GM13976 (cell line): ENCODE results near the gene TIMM22.
"Not testable (repeated sequence)": the region's sequence is repeated elsewhere in the genome, so short reads cannot be mapped to it uniquely, and the experiment has no call there.

ENCODE experiments used
- DNase-seq: peaks from one replicate; pipeline ENCODE4 v3.0.0; 2012; ENCODE audit warnings: low spot score
- in situ Hi-C: fragments of 300-500 bp; cut with MboI; formaldehyde crosslinking; loops from one replicate; pipeline ENCODE4 v1.12.0; 2022; ENCODE audit warnings: low sequenced_read_pairs, mixed read lengths, inconsistent platforms; ENCODE audit not compliant: unreplicated experiment
- TF ChIP-seq, protein P1 (sequence below): IDR thresholded peaks from 2 replicates; pipeline ENCODE4 v1.5.1; 2012; ENCODE audit warnings: borderline replicate concordance, mild to moderate bottlenecking; ENCODE audit not compliant: insufficient read depth; ENCODE audit errors: extremely low read depth, missing control alignments, control extremely low read depth

The TIMM22 gene

DNA sequence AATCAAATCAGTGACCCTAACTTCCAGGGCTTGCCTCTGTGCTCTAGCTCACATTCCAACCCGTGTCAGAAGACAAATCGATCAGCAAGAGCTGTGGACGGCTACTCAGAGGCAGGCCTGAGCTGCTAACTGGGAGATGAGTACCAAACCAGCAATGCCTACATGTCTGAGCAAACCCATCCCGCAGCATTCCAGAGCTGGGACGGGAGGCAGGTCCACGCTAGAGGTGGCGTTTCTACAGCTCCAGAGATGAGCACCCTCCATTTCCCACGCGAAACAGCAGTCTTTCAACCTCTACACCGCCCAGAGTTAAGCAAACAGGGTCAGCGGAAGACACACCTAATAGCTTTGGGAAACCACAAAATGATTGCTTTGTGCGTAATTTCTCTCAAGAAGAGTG lies 23.9 kb upstream of the TIMM22 start:
- no peak for DNase-seq
- in situ Hi-C loops, result no loop called here
- TF ChIP-seq, protein P1, sequence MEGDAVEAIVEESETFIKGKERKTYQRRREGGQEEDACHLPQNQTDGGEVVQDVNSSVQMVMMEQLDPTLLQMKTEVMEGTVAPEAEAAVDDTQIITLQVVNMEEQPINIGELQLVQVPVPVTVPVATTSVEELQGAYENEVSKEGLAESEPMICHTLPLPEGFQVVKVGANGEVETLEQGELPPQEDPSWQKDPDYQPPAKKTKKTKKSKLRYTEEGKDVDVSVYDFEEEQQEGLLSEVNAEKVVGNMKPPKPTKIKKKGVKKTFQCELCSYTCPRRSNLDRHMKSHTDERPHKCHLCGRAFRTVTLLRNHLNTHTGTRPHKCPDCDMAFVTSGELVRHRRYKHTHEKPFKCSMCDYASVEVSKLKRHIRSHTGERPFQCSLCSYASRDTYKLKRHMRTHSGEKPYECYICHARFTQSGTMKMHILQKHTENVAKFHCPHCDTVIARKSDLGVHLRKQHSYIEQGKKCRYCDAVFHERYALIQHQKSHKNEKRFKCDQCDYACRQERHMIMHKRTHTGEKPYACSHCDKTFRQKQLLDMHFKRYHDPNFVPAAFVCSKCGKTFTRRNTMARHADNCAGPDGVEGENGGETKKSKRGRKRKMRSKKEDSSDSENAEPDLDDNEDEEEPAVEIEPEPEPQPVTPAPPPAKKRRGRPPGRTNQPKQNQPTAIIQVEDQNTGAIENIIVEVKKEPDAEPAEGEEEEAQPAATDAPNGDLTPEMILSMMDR, result no peak

DNA sequence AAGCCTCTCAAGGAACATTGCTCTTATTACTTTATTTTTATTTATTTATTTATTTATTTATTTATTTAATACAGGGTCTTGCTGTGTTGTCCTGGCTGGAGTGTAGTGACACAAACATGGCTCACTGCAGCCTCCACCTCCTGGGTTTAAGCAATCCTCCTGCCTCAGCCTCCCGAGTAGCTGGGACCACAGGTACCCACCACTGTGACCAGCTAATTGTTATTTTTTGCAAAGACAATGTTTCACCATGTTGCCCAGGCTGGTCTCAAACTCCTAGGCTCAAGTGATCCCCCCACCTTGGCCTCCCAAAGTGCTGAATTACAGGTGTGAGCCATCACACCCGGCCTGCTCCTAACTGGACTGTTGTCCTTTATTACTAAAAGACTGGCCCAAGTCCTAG lies 22.2 kb upstream of the TIMM22 start:
- DNase-seq, in situ Hi-C loops: not testable (repeated sequence)

DNA sequence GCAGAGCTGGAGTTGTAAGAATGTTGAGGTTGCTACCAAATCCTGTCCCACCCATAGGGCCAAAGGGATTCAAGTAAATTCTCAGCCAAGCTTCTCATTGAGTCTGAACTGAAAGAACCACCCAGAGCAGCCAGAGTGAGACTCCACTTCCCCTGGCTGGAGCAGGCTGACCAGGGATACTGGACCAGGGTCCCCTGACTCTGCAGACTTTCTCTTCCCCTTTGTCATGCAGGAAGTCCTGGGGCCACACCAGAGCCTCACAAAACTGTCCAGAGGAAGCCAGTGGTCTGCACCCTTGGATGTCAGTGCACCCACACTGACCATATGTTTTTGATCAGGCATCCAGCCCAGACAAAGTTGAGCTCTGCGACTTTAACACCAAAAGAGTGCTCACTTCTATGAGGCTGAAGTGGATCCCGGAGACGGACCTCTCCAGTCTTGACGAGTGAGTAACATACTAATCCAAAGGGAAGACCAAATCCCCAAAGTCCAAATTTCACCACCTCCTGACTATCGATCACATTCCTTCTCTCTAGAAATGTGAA lies 21.5 kb upstream of the TIMM22 start:
- TF ChIP-seq, protein P1, result no peak
- DNase-seq, result no peak
- in situ Hi-C loops, result no loop called here

DNA sequence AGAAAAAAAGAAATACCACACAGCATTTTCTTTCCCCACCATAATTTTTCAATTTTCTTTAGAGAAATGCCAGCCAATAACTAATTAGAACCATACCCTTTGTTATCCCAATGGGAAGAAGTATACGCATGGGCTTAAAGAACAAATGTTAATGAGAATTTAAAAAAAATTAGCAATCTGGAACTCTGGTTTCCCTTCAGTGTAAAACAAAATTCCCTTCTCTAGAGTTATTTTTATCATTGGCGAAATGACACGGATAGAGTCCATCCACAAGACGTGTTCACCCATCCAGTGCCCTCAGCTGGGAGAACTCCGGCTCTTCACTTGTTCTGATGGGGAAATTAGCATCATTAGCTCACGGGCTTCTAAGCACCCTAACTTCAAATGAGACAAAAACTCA lies 20.6 kb upstream of the TIMM22 start:
- TF ChIP-seq, protein P1, result no peak

DNA sequence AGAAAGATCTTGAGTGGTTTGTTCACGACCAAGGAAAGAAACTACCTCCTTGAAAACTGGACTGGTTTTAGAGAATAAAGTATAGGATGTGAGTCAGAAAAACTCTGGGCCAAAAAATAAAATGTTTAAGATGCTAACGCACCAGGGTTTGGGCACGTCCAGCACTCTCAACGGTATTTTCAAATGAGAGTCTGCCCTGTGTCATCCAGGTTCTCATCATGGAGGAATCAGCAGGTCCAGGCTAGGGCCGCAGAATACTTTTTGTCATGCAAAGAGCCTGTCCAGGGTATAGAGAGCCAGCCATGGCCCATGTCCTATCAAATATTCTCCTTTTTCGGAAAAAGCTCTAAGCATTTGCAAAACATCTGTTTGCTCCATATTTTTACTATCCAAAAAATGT lies 19.8 kb upstream of the TIMM22 start:
- no peak for DNase-seq
- TF ChIP-seq, protein P1, result no peak
- in situ Hi-C loops, result no loop called here

More for the DNA sequence above, 20.6 kb upstream of the TIMM22 start:
- no peak for DNase-seq
- in situ Hi-C loops, result no loop called here

DNA sequence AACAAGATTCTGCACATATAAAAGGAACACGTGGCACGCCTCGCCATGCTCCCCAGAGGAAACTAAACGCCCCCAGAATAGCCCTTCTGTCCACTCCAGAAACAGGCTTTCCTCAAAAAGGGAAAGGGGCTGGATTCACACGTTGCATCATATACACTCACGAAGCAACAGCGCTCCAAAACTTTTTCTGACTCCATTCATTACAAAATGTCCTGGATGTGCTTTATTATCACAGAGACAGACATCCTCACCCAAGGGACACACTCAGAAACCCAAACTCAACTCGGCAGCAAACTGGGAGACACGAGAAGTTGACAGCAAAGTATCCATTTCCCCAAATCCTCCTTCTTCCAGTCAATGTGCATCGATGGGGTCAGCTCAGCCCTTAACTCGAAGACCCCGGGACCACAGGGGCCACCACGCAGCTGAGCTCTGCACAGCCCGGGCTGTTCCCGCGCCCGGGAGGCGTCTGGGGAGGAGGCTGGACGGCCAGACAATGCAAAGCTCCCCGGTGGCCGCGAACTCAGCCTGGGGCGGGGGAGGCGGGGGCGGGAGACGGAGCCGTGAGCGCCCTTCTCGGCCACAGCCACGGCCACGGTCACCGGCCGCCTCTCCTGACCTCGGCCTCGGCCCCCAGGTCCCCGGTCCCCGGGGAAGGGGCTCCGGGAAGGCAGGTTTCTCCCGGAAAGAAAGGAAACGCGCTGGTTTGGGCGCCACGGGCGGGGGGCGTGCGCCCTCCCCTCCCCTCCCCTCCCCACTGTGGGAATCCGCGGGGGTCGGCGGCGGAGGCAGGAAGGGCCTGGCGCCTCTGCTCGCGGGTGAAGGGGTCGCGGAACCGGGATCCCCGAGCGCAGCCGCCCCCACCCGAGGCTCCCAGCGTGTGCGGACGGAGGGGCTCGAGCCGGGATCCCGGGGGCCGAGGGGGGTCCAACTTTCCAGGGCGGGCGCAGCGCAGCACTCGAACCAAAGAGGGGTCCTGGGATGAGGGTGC lies 18.5 kb upstream of the TIMM22 start:
- TF ChIP-seq, protein P1, result no peak
- DNase-seq, result no peak
- in situ Hi-C loops, result no loop called here

DNA sequence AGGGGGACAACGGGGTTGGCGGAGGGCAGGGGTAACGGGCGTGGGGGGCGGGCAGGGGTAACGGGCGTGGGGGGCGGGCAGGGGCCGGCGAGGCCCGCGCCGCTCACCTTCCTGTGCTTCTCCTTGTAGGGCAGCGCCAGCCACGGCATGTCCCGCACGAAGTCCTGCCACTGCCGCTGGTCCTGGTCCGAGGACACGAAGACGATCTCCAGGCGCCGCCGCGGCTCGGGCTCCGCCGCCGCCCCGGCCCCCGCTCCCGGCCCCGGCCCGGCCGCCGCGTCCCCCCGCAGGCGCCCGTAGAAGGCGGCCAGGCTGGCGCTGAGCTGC lies 17.8 kb upstream of the TIMM22 start:
- TF ChIP-seq, protein P1, result no peak
- no peak for DNase-seq

More for the DNA sequence above, 17.8 kb upstream of the TIMM22 start:
- in situ Hi-C loops, result no loop called here
